ENCODE measurements around the gene RPL22.

Gene RPL22

GRCh38 chr1:6199298-6200187 lies at the start of gene RPL22:
RPL22 (minus strand) TSS chr1:6199595; CDS start chr1:6199573, 22 bp downstream.
- no peaks in the 10 kb centered on the region for H3K27me3 Mint-ChIP-seq (ENCODE audit: low read depth)
- H3K4me3 Mint-ChIP-seq: peak within 1 kb of the TSS; percentile 90 to 98 (median 93)
- TF ChIP-seq CTCF (IDR thresholded peaks at IDR 0.05; ENCODE audit: unreplicated experiment in 3 of 3): no peak
- peaks cover 44% of the 10 kb centered on the region for H3K4me1 Mint-ChIP-seq
- no peaks in the 10 kb centered on the region for H3K9me3 Mint-ChIP-seq
- peak within 1 kb of the TSS; percentile 99 to 100 (median 99) for H3K27ac Mint-ChIP-seq
- H3K36me3 Mint-ChIP-seq (ENCODE audit: low read depth): peaks cover 32% of the 10 kb centered on the region

- Mint-ChIP-seq H3K9me3 (no peaks in the 10 kb centered on the region), H3K27ac (no peak overlapping the region), H3K27me3 (ENCODE audit: low read depth) (peaks cover 84% of the 10 kb centered on the region), H3K4me1 (peaks cover 11% of the 10 kb centered on the region), H3K36me3 (ENCODE audit: low read depth) (peaks cover 3% of the 10 kb centered on the region), H3K4me3 (no peak overlapping the region)
- TF ChIP-seq CTCF (IDR thresholded peaks at IDR 0.05; ENCODE audit: unreplicated experiment in 3 of 3): no peak
Measured at GRCh38 chr1:6248161-6248776, 48.9 kb upstream of the RPL22 start.

- TF ChIP-seq CTCF (IDR thresholded peaks at IDR 0.05; ENCODE audit: unreplicated experiment in 3 of 3): no peak
- H3K27me3 Mint-ChIP-seq (ENCODE audit: low read depth): peaks cover 86% of the 10 kb centered on the region
- H3K4me1 Mint-ChIP-seq: peaks cover 11% of the 10 kb centered on the region
- H3K9me3 Mint-ChIP-seq: no peaks in the 10 kb centered on the region
- H3K36me3 Mint-ChIP-seq (ENCODE audit: low read depth): peaks cover under 1% of the 10 kb centered on the region
- H3K27ac Mint-ChIP-seq: no peak overlapping the region
- H3K4me3 Mint-ChIP-seq: no peak overlapping the region
Measured at GRCh38 chr1:6247651-6248050, 48.3 kb upstream of the RPL22 start.

GRCh38 chr1:6246497-6247467 lies 47.4 kb upstream of the RPL22 start:
- Mint-ChIP-seq H3K27ac (no peak overlapping the region), H3K4me3 (peak overlapping the region; percentile 63 to 74 (median 68)), H3K4me1 (peaks cover 11% of the 10 kb centered on the region), H3K27me3 (ENCODE audit: low read depth) (peaks cover 82% of the 10 kb centered on the region), H3K9me3 (no peaks in the 10 kb centered on the region), H3K36me3 (ENCODE audit: low read depth) (no peaks in the 10 kb centered on the region)
- peak; percentile 91 to 95 (median 91) for TF ChIP-seq CTCF (IDR thresholded peaks at IDR 0.05; ENCODE audit: unreplicated experiment in 3 of 3)

GRCh38 chr1:6245869-6246496 lies 46.6 kb upstream of the RPL22 start:
- H3K36me3 Mint-ChIP-seq (ENCODE audit: low read depth): no peaks in the 10 kb centered on the region
- H3K4me3 Mint-ChIP-seq: no peak overlapping the region
- TF ChIP-seq CTCF (IDR thresholded peaks at IDR 0.05; ENCODE audit: unreplicated experiment in 3 of 3): no peak
- H3K4me1 Mint-ChIP-seq: peaks cover 11% of the 10 kb centered on the region
- H3K9me3 Mint-ChIP-seq: no peaks in the 10 kb centered on the region
- no peak overlapping the region for H3K27ac Mint-ChIP-seq
- H3K27me3 Mint-ChIP-seq (ENCODE audit: low read depth): peaks cover 82% of the 10 kb centered on the region

Data from nephron (organoid).